CD1c-positive myeloid dendritic cell (primary cell): Measurements from ENCODE around the gene MCTP2.

ENCODE experiments used
- DNase-seq: peaks from one replicate; pipeline ENCODE4 v3.0.0-alpha.2; 2016; ENCODE audit errors: extremely low spot score

Gene MCTP2, protein sequence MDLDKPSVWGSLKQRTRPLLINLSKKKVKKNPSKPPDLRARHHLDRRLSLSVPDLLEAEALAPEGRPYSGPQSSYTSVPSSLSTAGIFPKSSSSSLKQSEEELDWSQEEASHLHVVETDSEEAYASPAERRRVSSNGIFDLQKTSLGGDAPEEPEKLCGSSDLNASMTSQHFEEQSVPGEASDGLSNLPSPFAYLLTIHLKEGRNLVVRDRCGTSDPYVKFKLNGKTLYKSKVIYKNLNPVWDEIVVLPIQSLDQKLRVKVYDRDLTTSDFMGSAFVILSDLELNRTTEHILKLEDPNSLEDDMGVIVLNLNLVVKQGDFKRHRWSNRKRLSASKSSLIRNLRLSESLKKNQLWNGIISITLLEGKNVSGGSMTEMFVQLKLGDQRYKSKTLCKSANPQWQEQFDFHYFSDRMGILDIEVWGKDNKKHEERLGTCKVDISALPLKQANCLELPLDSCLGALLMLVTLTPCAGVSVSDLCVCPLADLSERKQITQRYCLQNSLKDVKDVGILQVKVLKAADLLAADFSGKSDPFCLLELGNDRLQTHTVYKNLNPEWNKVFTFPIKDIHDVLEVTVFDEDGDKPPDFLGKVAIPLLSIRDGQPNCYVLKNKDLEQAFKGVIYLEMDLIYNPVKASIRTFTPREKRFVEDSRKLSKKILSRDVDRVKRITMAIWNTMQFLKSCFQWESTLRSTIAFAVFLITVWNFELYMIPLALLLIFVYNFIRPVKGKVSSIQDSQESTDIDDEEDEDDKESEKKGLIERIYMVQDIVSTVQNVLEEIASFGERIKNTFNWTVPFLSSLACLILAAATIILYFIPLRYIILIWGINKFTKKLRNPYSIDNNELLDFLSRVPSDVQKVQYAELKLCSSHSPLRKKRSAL

DNA sequence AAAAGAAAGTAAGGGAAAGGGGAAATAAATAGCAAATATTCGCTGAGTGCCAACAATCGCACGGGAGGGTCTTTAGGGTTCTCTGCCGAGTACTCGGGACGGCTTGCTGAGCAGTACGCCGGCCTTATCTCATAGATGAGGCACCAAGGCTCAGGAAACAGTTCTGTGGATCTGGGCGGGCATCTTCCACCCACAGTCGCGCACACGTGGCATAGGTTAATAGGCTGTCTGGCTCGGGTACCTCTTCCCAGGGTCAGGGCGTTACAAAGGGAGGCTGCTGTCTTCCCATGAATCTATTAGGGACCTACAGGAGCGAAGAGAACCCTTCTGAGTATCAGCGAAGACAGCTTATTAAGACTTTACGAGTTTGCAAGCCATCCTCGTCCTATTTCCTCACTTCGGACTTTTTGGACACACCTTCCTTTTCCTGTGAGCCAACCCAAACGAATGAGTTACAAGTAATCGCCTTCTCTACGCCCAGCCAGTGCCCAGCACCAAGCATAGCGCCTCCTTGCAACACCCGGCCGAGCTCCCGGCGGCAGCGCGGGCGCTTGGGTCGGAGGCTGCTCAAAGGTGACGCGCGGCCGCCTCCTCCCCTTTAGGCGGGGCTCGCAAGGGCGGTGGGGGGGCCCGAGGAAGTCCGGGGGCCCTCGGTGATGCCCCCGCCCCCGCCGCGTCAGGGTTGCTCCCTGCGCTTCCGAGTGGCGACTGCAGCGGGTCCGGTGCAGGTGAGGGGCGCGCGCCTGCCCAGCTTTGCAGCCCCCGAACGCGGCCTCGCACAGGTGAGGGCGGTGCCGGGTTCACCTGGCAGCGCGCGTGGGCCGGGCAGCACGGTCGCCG is at the start of gene MCTP2:
TSS of gene MCTP2 (plus strand) at position 679 of the 840 bp plus-strand sequence. CDS start 66,705 bp downstream, outside the sequence.
- DNase-seq, result peak; percentile 88

DNA sequence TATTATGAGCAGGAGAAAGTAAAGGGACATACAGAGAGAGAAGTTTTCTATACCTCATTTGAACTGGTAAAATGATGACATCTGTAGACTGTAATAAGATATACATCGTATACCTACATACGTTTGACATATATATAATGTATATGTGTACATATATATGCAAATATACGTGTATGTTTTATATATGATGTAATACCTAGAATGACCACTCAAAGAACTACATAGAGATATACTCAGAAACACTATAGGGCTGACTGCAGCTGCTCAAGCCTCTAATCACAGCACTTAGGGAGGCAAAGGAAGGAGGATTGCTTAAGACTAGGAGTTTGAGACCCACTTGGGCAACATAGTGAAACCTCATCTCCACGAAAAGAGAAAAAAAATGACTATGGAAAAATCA is 48.5 kb upstream of the MCTP2 start:
- DNase-seq, result no peak

DNA sequence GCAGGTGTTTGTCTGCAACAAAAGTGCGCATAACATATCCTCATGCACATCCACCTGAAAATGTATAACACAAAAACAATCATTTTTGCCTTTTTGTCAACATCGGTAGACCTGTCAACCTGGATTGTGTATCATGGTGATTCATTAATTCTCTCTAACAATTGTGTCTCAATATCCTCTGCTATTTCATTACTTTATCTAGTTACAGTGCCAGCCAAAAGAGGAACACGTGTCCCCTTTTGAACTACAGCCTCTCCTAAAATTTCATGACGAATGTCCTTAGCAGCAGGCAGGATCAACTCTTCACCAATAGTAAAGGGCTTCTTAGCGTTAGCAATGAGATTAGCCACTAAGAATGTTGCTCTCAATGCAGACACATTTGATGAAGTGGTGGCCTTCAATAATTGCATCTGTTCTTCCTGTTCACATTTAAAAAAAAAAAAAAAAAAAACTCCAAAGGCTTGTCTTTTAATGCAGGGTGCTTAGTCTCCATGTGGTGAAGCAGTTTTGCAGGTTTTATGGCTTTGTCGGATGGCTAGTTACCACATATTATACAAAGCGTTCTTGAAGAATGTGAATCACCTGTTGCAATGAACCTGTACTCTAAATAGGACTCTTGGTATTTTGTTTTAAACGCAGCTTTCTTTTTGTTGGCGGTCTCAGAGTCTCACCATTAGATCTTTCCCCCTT is 45.7 kb upstream of the MCTP2 start:
- no peak for DNase-seq

DNA sequence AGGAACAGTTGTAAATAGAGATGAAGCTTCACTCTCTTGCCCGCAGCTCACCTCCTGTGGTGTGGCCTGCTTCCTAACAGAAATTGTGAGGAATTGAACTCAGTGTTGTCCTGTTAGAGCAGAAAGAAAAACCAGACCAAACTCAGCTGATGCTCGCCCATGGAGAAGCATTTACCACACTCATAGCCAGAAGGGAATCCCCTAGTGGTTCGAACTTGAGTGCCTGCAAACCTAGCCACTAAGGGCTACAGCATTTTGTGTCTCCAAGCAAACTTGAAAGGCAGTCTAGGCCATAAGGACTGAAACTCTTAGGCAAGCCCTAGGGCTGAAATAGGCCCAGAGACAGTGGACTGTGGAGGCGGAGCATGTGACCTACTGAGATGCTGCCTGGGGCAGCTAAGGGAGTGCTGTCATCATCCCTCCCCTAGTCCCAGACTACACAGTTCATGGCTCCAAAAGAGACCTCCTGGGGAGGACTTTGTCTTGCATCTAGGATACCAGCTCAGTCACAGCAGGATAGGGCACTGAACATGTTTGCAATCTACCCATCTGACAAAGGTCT is 44.5 kb upstream of the MCTP2 start:
- DNase-seq, result peak; percentile 23

DNA sequence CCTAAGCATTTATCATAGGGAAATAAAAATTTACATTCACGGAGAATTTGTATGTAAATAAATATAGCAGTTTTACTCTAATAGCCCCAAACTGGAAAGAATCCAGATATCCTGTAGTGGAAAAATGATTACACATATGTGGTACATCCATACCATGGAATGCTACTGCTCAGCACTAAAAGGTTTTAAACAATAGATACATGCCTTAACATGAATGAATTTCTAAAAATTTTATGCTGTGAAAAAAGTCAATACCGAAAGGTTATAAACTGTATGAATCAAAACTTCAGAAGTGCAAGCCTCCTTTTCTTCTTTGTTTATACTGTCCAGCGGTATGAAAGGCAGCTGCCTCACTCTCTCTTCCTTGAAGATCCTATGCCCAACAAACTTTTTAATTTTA is 37.5 kb upstream of the MCTP2 start:
- DNase-seq, result no peak

DNA sequence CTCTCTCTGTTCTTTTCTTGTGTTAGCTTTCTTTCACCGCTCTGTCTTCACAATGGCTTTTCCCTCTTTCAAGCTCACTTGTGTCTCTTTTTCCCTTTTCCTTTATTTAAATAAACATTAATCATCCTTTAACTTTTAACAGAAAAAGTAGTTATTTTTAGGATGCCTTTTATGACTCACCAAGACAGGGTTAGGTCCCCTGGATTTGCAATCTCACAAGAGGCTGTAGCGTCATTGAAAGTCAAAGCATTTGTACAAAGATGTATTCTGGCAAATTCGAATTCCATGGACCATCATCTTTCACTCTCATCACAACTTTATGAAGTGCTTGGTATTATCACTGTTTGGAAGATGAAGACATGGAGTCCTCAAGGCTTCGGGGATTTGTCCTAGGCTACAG is 34.8 kb upstream of the MCTP2 start:
- DNase-seq, result no peak

DNA sequence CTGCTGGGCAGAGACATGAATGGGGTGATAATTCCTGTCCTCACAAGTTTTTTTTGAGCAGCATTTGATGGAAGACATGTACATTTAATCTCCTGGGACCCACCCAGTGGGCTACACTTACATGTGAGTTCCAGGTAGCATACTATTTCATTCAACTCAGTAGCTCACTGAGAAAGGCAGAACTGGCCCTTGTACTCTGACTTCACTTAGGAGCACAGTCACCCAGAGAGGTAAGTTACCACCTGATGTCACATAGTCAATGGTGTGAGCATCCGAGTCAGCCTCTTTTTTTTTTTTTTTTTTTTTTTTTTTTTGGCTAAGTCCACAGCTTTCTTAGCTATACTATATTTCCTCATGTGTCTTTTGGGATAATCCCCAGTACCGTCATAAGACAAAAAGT is 32.7 kb upstream of the MCTP2 start:
- DNase-seq, result no peak

DNA sequence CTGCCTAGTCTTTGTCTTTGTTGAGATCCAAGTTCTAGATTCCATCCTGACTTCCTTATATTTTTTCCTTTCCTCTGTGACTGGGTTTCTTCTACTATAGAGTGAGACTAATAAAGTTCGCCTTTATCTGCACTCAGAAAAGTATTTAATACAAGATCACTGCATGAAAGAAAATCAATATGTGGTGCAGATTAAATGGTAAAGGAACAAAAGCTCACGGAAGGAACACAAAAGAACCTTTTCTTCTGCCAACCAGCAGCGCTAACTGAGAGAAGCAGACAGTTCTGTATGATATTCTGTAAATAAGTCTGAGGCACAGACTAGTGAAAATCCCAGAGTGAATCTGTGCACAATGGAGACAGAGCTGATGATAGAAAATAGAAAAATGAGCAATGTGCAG is 31.6 kb upstream of the MCTP2 start:
- no peak for DNase-seq

DNA sequence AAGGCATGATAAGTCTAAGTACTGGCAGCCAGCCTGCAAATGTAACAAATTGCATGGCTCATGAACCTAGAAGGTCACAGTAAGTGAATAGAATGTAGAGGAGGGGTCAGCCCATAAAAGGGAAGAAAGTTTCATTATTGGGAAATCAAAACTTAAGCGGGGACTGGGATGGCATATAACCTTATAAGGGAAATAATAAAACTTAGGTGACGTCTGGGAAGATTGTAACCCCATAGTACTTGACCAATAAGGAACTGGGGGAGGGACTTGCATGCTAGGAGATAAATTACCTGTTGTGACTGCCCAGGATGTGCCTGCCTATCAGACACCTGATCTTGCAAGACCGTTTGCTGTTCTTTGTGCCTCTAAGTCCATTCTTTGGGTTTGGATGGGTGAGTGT is 28.1 kb upstream of the MCTP2 start:
- DNase-seq, result peak; percentile 31

DNA sequence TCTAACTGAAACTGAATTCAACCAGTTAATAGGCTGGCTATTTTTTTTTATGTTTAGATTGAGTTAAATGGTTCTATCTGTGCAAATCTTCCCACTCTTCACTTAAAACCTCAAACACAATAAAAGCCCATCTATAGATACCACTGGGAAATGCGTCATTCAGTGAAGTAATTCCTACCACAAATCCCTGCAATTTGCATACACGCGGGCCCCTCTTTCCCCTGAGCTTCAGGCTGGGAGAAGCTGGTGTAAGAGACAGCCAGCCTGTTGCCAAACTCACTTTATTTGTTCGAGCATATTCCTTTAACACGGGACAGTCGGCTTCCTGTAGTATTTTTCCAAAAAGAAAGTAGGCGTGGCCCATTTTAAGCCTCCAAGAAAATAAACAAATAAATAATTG is 26.0 kb upstream of the MCTP2 start:
- DNase-seq, result peak; percentile 44

DNA sequence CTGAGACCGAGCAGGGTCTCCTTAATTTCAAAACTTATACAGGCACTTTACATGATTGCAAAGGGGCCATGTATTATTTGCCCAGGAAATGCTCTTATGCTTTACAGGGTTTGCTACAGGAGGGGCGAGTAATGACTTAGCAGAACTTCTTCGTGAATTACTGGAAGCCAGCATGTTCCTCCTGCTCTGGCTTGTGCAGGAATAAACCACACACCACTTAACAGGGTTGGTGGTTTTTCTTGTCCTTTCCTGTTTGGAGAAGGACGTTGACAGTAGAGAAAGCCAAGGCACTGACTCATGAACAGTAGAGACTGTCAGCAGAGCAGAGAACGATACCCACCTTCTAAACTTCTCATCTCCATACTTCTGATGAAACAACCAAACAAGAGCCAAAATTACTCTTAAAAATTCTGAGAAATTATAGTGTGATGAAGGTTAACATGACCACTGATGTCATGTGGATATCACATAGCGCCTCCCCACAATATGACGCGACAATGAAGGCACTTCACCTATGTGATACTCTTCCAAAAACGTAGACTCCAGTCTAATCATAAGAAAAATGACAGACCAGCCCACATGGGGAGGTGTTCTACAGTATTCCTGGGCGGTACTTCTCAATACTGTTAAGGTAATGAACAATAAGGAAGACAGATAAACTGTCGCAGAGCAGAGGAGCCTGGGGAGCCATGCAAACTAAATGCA is 24.7 kb upstream of the MCTP2 start:
- DNase-seq, result peak; percentile 73

DNA sequence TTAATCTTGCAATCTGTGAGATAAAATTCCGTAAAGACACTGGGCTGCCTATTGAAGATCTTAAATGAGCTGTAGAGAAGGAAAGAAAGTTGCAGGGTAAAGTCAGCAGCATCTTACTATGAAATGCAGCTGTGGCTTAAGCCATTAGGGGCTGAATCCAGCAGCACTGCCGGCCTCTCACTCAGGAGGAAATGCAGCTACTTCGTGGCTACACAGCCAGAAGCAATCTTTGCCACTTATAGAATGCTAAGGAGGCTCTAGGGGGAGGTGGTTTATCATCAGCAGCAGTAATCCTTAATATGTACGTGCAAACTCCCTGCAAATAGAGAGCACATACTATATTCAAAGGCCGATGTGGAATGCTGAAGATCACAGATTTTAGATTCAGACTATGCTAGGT is 19.1 kb upstream of the MCTP2 start:
- DNase-seq, result no peak

DNA sequence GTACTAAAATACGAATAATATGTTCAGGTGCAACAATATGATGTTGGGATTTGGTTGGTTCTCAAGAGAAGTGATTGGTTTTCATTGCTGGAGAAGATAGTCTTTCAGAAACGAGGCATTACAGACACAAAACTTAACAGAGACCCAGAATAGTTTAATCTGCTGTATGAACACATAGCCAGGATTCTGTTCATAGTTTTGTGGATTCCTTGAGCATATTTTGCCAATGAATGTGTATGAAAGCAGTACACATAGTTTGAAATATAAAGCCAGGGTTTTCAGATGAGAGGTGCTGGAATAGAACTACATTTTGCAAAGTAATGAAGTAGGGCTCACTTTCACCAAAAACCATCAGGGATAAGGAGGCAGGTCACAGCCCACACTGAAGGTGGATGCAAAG is 5.7 kb upstream of the MCTP2 start:
- DNase-seq, result no peak

DNA sequence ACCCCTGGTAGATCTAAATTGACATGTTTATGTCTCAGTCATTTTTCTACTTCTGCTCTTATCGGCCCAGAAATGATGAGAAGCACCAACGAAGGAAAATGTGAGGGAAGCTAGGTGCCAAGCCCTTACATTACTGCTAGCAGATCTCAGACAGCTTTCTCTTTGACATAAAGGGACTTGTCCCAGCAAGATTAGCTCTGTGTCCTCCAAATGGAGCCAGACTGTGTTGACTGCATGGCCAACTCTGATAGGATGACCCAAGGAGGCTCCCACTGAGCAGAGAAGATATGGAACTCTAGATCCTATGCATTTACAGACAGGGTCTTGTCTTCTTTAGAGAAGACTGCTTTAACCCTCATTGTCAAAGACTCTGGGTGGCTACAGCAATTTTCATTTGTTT is 2.8 kb upstream of the MCTP2 start:
- DNase-seq, result no peak

DNA sequence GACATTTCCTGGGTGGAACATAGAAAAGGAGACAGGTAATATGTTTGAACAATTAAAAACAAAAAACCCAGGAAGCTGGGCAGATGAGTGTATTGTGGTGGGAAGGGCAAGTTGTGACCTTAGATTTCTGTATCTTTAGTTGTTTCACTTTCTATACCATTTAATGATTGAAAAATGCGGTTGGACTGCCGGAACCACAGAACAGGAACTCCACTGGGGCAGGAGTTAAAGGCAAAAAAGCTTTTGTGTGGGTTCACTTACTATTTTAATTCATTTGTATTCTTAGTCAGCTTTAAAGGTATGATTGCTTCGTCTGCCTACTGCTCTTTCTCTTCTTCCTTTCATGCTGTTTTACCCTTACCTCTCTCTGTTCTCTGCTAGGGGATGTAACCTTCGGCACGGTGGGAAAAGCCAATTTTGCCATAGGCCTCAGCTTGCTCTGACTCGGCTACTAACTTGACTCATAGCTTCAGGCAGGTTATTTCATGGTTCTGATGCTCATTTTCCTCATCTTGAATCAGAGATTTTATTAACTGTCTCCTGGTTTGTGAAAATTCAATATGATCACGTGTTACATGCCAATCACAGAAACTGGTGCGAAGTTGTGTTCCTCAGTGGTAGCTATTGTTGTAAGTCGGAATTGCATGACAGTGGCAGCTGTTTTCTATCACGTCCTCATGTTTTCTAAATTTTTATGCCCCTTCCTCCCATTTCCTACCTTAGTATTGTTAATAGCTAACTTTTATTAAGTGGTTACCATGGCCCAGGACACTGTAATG is 1.6 kb upstream of the MCTP2 start:
- peak; percentile 75 for DNase-seq

DNA sequence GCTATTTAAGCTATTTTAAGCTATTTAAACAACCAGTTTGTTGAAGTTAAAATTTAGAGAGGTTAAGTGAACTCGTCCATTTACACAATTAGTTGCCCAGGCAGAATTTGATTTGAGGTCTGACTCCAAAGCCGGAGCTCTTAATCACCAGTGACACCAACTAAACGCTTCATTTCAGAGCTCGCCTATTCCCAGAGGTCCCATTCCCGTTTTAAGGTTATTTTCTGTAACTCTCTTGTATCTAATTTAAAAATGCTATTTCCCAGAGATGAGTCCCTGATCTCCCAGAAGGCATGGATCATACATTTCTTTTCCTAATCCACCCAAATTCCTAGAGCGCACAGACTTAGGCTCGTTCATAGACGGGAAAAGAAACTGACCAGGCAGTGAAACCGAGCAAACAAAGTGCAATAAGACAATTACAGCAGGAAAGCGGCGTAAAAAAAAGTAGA is 904 bp upstream of the MCTP2 start:
- DNase-seq, result no peak

DNA sequence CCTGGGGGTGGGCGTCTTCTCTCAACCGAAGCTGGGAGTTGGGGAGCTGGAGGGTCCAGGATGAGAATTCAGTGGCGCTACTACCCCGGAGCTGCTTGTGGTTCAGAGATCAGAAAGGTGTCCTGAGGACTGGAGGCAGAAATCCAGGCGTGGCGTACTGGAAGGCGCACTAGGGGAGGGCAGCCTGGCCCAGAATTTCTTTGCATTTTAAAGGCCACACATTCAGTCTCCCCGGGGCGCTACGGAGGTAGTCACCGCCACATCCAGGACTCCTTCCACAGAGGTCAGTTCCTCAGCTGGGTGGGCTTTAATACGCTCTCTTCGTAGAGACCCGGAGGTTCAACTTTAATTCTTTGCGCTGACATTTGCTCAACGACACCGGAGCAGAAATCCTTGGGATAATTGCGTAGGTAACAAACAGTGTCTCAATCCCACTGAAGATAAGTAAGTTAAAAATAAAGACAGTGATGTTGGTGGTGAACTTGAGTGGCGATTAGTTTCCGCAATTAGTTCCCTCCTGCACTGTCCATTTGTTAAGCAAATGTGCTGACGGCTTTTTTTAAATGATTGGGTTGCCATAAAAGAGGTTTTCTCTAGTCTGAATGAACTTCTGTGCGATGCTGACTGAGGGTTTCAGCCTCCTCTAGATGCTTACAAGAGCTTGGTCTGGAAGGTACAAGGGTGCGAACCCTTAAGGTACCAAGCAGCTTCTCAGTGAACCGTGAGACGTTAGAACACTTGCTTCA is 535 bp downstream of the MCTP2 start:
- DNase-seq, result peak; percentile 17

DNA sequence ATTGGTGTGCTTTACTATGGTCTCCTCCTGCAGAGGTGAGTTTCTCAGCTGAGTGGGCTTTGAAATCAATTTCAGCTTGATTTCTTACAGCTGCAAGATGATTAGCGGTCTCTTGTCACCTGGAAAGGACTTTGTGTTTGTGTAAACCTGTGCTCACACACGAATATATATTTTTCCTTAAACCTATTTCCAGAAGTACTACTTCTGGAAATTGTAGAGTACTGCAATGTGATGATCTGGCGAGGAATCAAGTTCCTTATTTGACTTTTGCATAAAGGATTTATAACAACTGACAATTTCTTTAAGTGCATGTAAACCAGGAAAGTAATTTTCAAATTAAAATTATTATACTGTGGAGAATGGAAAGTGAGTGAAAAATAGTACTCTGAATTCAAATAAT is 2.1 kb downstream of the MCTP2 start:
- DNase-seq, result peak; percentile 35

DNA sequence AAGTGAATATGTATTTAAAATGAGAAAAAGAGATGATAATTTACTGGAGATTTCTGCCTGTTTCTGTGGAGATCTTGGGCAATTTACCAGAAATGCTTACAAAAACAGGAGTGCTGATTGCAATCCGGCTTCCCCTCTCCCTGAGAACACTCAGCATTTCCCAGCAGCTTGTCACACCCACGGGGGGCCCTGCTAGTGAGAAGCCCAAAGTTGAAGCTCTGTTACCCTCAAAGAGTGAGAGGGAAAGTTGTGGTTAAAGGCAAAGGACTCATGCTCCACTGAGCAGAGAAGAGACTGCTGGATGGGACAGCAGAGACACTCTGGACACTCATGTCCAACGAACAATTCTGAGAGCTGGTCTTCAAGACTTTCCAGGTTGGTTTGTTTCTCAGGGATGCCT is 2.9 kb downstream of the MCTP2 start:
- DNase-seq, result peak; percentile 38
